ENCODE measurements around the gene CST1.

CST1 gene

GRCh38 chr20:23776067-23776771, 25.5 kb upstream of the CST1 start:
- Histone ChIP-seq H3K79me2 (ENCODE audit: insufficient read depth, low read length) (no peaks in the 10 kb centered on the region), H3F3A (ENCODE audit: insufficient read depth, low read length) (no peaks in the 10 kb centered on the region), H3K27me3 (ENCODE audit: insufficient read depth, low read length) (no peaks in the 10 kb centered on the region), H2AFZ (ENCODE audit: low read length) (no peak overlapping the region), H3K27ac (ENCODE audit: low read depth, low read length, poor library complexity, severe bottlenecking) (no peak overlapping the region), H3K9ac (ENCODE audit: low read length) (no peak overlapping the region), H4K20me1 (ENCODE audit: insufficient read depth, low read length) (no peaks in the 10 kb centered on the region), H3K4me1 (ENCODE audit: insufficient read depth, low read length, severe bottlenecking) (no peaks in the 10 kb centered on the region), H3K4me3 (ENCODE audit: low read depth, low read length, poor library complexity, severe bottlenecking) (no peak overlapping the region), H3K9me3 (ENCODE audit: low read length) (no peaks in the 10 kb centered on the region), H3K36me3 (ENCODE audit: insufficient read depth, low read length) (no peaks in the 10 kb centered on the region), H3K9me2 (ENCODE audit: low read depth, low read length) (no peaks in the 10 kb centered on the region), H3K4me2 (ENCODE audit: low read length) (no peak overlapping the region)
- TF ChIP-seq EZH2 (IDR thresholded peaks at IDR 0.05; ENCODE audit: borderline replicate concordance, low read length) (no peak), CTCF (IDR thresholded peaks at IDR 0.05; ENCODE audit: low read length) (no peak)

GRCh38 chr20:23774081-23774480, 23.3 kb upstream of the CST1 start:
- no peaks in the 10 kb centered on the region for H3K36me3 ChIP-seq (ENCODE audit: insufficient read depth, low read length)
- H2AFZ ChIP-seq (ENCODE audit: low read length): no peak overlapping the region
- TF ChIP-seq CTCF (IDR thresholded peaks at IDR 0.05; ENCODE audit: low read length) (no peak), EZH2 (IDR thresholded peaks at IDR 0.05; ENCODE audit: borderline replicate concordance, low read length) (no peak)
- H3K27me3 ChIP-seq (ENCODE audit: insufficient read depth, low read length): no peaks in the 10 kb centered on the region
- no peak overlapping the region for H3K27ac ChIP-seq (ENCODE audit: low read depth, low read length, poor library complexity, severe bottlenecking)
- no peaks in the 10 kb centered on the region for H3K9me2 ChIP-seq (ENCODE audit: low read depth, low read length)
- no peaks in the 10 kb centered on the region for H3K79me2 ChIP-seq (ENCODE audit: insufficient read depth, low read length)
- no peak overlapping the region for H3K4me3 ChIP-seq (ENCODE audit: low read depth, low read length, poor library complexity, severe bottlenecking)
- no peak overlapping the region for H3K4me2 ChIP-seq (ENCODE audit: low read length)
- no peak overlapping the region for H3K9ac ChIP-seq (ENCODE audit: low read length)
- no peaks in the 10 kb centered on the region for H3F3A ChIP-seq (ENCODE audit: insufficient read depth, low read length)
- no peaks in the 10 kb centered on the region for H3K4me1 ChIP-seq (ENCODE audit: insufficient read depth, low read length, severe bottlenecking)
- no peaks in the 10 kb centered on the region for H3K9me3 ChIP-seq (ENCODE audit: low read length)
- H4K20me1 ChIP-seq (ENCODE audit: insufficient read depth, low read length): no peaks in the 10 kb centered on the region

- no peak overlapping the region for H3K4me3 ChIP-seq (ENCODE audit: low read depth, low read length, poor library complexity, severe bottlenecking)
- no peak overlapping the region for H3K9ac ChIP-seq (ENCODE audit: low read length)
- no peaks in the 10 kb centered on the region for H3K9me3 ChIP-seq (ENCODE audit: low read length)
- H3K4me1 ChIP-seq (ENCODE audit: insufficient read depth, low read length, severe bottlenecking): no peaks in the 10 kb centered on the region
- H2AFZ ChIP-seq (ENCODE audit: low read length): no peak overlapping the region
- no peaks in the 10 kb centered on the region for H3K27me3 ChIP-seq (ENCODE audit: insufficient read depth, low read length)
- H4K20me1 ChIP-seq (ENCODE audit: insufficient read depth, low read length): no peaks in the 10 kb centered on the region
- H3K36me3 ChIP-seq (ENCODE audit: insufficient read depth, low read length): no peaks in the 10 kb centered on the region
- H3F3A ChIP-seq (ENCODE audit: insufficient read depth, low read length): no peaks in the 10 kb centered on the region
- H3K27ac ChIP-seq (ENCODE audit: low read depth, low read length, poor library complexity, severe bottlenecking): no peak overlapping the region
- H3K9me2 ChIP-seq (ENCODE audit: low read depth, low read length): no peaks in the 10 kb centered on the region
- no peaks in the 10 kb centered on the region for H3K79me2 ChIP-seq (ENCODE audit: insufficient read depth, low read length)
- TF ChIP-seq CTCF (IDR thresholded peaks at IDR 0.05; ENCODE audit: low read length) (no peak), EZH2 (IDR thresholded peaks at IDR 0.05; ENCODE audit: borderline replicate concordance, low read length) (no peak)
- H3K4me2 ChIP-seq (ENCODE audit: low read length): no peak overlapping the region
Measured at GRCh38 chr20:23773579-23773978, 22.8 kb upstream of the CST1 start.
